ENCODE measurements around the gene MTFMT. TPM values are rescaled to one million over a fixed set of nuclear protein-coding genes. Genes with fewer than 3 reads are reported as not detected.

Gene MTFMT
- total RNA-seq, result 7.6 and 13.4 TPM in 2 replicates

DNA sequence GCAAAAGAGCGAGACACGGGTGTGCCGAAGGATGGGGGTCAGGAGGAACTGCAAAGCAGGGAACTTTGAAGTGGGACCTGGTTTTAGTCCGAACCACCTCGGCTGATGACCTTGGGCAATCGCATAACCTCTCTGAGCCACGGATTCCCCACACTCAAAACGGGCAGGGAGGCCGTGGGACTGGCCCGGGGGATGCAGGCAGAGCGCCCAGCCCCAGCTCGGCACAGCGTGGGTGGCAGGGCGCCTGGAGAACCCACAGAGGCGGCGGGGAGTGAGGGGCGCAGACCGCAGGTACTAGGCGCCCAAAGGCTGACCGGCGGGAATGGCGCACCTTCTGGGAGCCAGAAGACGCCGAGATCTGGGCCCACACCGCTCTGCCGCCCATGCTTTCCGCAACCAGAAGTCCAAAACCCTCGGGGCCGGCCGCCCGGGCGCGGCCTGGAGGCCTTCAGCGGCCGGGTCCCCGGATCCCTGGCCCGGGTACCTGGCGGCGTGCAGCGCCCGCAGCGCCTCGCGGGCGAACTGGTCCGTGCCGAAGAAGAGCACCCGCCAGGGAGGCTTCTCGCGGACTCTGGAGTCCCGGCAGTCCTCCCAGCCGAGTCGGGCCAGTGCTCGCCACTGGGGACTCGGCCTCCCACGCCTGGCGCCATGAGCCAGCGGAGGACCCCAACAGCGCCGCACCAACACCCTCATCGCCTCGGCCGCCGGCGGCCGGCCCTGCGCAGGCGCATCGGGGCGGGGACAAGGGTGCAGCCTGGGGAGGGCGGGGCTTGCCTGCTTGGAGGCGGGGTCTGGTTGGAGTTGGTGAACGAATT, at the start of gene MTFMT:
Gene MTFMT, minus strand, starts transcription at position 719 of the 815 bp plus-strand sequence. Its CDS starts 26 bp downstream, at position 693.

DNA sequence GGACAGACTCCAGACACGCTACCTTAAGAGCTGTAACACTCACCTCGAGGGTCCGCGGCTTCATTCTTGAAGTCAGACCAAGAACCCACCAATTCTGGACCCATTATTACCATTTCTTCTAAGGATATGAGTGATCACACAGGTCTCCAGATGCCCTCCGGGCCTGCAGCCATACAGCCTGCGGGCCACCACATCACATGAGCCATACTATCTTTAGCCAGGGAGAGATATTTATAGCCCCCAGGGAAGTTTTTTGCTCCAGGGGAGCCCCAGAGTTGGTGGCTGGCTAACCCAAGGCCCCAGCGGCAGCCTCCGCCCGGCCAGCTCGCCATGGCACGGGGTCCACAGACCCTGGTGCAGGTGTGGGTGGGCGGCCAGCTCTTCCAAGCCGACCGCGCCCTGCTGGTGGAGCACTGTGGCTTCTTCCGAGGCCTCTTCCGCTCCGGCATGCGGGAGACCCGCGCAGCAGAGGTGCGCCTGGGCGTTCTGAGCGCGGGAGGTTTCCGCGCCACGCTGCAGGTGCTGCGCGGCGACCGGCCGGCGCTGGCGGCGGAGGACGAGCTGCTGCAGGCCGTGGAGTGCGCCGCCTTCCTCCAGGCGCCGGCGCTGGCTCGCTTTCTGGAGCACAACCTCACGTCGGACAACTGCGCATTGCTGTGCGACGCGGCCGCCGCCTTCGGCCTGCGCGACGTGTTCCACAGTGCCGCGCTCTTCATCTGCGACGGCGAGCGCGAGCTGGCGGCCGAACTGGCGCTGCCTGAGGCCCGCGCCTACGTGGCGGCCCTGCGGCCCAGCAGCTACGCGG, 47.2 kb upstream of the MTFMT start, which contains the start of gene KBTBD13:
Gene KBTBD13, plus strand, starts transcription at position 261 of the 805 bp plus-strand sequence. Its CDS starts 70 bp downstream, at position 331.

DNA sequence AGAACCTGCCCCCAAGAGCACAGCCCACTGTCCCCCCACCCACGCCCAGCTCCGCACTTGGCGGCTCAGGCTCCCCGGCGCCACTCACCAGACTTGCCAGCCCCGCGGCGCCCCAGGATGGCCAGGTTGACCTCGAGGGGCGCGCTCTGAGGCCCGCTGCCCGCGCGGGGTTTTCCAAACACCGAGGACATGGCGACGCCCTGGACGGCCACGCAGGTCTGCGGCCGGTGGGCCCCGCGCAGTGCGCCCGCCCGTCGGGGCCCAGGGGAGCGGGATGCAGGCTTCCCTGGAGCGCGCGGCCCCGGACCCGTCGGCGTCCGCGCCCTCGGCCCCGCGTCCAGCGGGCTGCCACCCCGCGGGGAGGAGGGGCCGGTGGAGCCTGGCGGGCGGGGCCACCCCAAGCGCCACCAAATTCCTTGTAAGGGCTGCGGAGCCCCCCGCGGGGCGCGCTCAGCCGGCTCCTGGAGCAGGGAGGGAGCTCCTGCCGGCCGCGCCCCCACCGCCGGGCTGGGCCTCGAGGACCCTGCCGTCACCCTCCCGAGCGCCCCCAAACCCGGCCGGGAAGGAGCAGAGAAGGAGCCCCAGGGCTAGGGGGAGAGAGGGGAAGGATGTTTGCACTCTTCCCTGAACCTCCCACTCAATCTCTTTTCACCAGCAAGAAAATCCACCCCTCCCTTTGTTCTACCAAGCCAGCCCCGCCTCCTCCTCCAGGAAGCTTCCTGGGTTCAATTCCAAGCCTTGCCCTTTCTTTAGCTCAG, 38.4 kb upstream of the MTFMT start, which contains the start of gene RASL12:
Gene RASL12, minus strand, starts transcription at position 347 of the 758 bp plus-strand sequence. Its CDS starts 156 bp downstream, at position 191.

DNA sequence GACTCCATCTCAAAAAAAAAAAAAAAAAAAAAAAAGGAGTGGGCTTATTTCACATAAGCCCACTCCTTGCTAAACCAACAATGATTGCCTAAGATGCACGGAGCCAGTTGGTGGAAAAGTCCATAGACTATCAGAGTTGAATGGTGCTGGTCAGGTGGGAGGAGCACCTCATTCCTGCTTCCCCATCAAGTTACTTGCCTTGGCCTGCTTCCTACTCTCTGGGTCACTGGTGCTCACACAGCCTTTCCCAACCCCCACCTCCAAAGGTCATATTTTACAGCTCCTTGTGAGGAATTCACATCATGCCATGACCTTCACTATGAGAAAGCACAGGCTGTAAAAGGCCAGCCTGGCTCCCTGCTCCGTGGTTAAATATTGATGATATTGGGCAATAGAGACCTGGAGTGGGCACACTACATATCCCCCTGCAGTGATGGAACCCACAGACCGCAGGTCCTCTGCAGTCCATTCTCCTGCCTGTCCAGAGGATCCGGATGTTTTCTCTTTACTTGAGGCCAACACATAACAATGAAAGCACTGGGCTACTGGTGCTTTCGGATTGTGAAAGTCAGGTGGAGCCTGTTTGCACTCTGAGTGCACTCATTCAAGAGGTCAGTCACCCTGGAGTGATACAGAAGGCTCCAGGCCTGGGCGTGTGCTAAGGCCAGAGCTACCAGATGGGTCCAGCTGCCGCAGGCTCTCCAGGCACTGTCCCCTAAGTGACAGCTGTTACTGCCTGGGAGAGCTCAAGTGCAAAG, 15.5 kb upstream of the MTFMT start, which contains the start of gene SLC51B:
Gene SLC51B, plus strand, starts transcription at position 664 of the 758 bp plus-strand sequence. CDS start 4,618 bp downstream, outside the sequence.

DNA sequence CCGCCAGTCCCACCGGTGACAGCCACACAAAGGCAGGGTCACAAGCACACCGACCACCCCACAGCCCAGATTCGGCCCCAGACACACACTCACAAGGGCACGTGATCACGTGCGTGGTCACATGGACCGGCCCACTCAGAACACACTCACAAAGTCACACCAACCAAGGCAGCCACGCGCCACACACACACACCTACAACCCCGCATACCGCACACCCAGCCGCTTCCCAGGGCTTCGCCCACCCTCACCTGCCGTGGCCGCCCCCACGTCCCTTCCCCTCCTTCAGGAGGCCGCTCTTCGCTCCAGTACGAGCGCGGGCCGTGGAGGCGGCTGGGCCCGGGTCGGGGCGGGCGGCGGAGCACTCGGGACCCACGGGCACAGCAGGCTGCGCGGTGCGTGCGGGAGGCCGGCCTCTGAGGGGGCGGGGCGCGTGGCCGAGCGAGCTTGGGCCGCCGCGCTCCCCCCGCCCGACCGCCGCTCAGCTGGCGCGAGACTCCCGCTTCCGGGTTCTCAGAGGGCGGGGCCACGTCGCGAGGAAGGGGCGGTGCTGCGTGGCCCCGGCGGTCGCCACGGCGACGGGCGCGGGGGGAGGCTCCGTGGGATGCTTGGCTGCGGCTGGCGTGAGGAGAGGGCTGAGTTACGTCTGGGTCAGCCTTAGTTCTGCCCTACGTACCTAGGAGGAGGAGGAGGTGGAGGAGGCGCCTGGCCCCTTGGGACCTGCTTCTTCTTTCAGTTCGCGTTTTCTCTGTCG, 39.8 kb downstream of the MTFMT start, which contains the start of gene SPG21:
Gene SPG21, minus strand, starts transcription at position 499 of the 752 bp plus-strand sequence. CDS start 6,345 bp downstream, outside the sequence.

Other genes starting within 250 kb of the MTFMT start
- gene PIF1, start 204.0 kb downstream of the MTFMT start, total RNA-seq, result 4.3 and 7.7 TPM in 2 replicates
- 31.4 and 44.4 TPM in 2 replicates for gene PLEKHO2, start 187.7 kb downstream of the MTFMT start, total RNA-seq
- 8.2 and 14.8 TPM in 2 replicates for gene ANKDD1A, start 117.7 kb downstream of the MTFMT start, total RNA-seq
- 64.9 and 69.7 TPM in 2 replicates for gene SPG21, start 39.7 kb downstream of the MTFMT start, total RNA-seq
- 1.0 and 1.9 TPM in 2 replicates for gene SLC51B, start 15.7 kb upstream of the MTFMT start, total RNA-seq
- 31.7 and 58.0 TPM in 2 replicates for gene RASL12, start 38.4 kb upstream of the MTFMT start, total RNA-seq
- not detected in 2 replicates for gene KBTBD13, start 47.1 kb upstream of the MTFMT start, total RNA-seq
- 0.95 and 1.5 TPM in 2 replicates for gene UBAP1L, start 85.6 kb upstream of the MTFMT start, total RNA-seq
- gene PDCD7, start 104.2 kb upstream of the MTFMT start, total RNA-seq, result 11.8 and 15.0 TPM in 2 replicates
- gene CLPX, start 155.7 kb upstream of the MTFMT start, total RNA-seq, result 41.5 and 47.1 TPM in 2 replicates
- 0.79 and 2.9 TPM in 2 replicates for gene CILP, start 181.8 kb upstream of the MTFMT start, total RNA-seq